ENCODE measurements around the gene LELP1. TPM values are rescaled to one million over a fixed set of nuclear protein-coding genes. Genes with fewer than 3 reads are reported as not detected.

LELP1 gene
- total RNA-seq, 4 donors from 2014 or later, result not detected

- DNase-seq, result no peak
- Histone ChIP-seq H3K36me3 (no peaks in the 10 kb centered on the region), H3K27me3 (no peaks in the 10 kb centered on the region), H3K4me3 (no peak overlapping the region), H3K9me3 (no peaks in the 10 kb centered on the region), H3K27ac (no peak overlapping the region), H3K4me1 (no peaks in the 10 kb centered on the region)
- TF ChIP-seq POLR2A (IDR thresholded peaks at IDR 0.05), result no peak
- TF ChIP-seq, protein P1, sequence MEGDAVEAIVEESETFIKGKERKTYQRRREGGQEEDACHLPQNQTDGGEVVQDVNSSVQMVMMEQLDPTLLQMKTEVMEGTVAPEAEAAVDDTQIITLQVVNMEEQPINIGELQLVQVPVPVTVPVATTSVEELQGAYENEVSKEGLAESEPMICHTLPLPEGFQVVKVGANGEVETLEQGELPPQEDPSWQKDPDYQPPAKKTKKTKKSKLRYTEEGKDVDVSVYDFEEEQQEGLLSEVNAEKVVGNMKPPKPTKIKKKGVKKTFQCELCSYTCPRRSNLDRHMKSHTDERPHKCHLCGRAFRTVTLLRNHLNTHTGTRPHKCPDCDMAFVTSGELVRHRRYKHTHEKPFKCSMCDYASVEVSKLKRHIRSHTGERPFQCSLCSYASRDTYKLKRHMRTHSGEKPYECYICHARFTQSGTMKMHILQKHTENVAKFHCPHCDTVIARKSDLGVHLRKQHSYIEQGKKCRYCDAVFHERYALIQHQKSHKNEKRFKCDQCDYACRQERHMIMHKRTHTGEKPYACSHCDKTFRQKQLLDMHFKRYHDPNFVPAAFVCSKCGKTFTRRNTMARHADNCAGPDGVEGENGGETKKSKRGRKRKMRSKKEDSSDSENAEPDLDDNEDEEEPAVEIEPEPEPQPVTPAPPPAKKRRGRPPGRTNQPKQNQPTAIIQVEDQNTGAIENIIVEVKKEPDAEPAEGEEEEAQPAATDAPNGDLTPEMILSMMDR (IDR thresholded peaks at IDR 0.05), result no peak
Measured at GRCh38 chr1:153245466-153245865, 42.2 kb downstream of the LELP1 start.

- no peak overlapping the region for H3K4me3 ChIP-seq
- no peaks in the 10 kb centered on the region for H3K4me1 ChIP-seq
- H3K27me3 ChIP-seq, result no peaks in the 10 kb centered on the region
- no peaks in the 10 kb centered on the region for H3K36me3 ChIP-seq
- DNase-seq, result no peak
- no peaks in the 10 kb centered on the region for H3K9me3 ChIP-seq
- TF ChIP-seq, protein P1 (IDR thresholded peaks at IDR 0.05), result no peak
- no peak for TF ChIP-seq POLR2A (IDR thresholded peaks at IDR 0.05)
- H3K27ac ChIP-seq, result no peak overlapping the region
Measured at GRCh38 chr1:153246018-153246417, 42.8 kb downstream of the LELP1 start.

- Histone ChIP-seq H3K4me1 (no peaks in the 10 kb centered on the region), H3K4me3 (no peak overlapping the region), H3K27ac (no peak overlapping the region), H3K9me3 (no peaks in the 10 kb centered on the region), H3K36me3 (no peaks in the 10 kb centered on the region), H3K27me3 (no peaks in the 10 kb centered on the region)
- no peak for DNase-seq
- TF ChIP-seq POLR2A (IDR thresholded peaks at IDR 0.05), result no peak
- TF ChIP-seq, protein P1 (IDR thresholded peaks at IDR 0.05), result no peak
Measured at GRCh38 chr1:153246825-153247224, 43.6 kb downstream of the LELP1 start.

GRCh38 chr1:153248176-153248879 is 45.1 kb downstream of the LELP1 start:
- TF ChIP-seq, protein P1 (IDR thresholded peaks at IDR 0.05), result no peak
- TF ChIP-seq POLR2A (IDR thresholded peaks at IDR 0.05), result no peak
- H3K36me3 ChIP-seq, result no peaks in the 10 kb centered on the region
- H3K27me3 ChIP-seq, result no peaks in the 10 kb centered on the region
- no peaks in the 10 kb centered on the region for H3K9me3 ChIP-seq
- H3K4me1 ChIP-seq, result no peaks in the 10 kb centered on the region
- DNase-seq, result no peak
- H3K27ac ChIP-seq, result no peak overlapping the region
- no peak overlapping the region for H3K4me3 ChIP-seq

GRCh38 chr1:153250166-153250565 is 46.9 kb downstream of the LELP1 start:
- no peak for DNase-seq
- no peaks in the 10 kb centered on the region for H3K27me3 ChIP-seq
- no peaks in the 10 kb centered on the region for H3K36me3 ChIP-seq
- H3K4me1 ChIP-seq, result no peaks in the 10 kb centered on the region
- no peak overlapping the region for H3K4me3 ChIP-seq
- TF ChIP-seq, protein P1 (IDR thresholded peaks at IDR 0.05), result no peak
- TF ChIP-seq POLR2A (IDR thresholded peaks at IDR 0.05), result no peak
- no peaks in the 10 kb centered on the region for H3K9me3 ChIP-seq
- no peak overlapping the region for H3K27ac ChIP-seq

All from Peyer's patch (tissue), 4 donors.